Natural killer cell (primary cell): Measurements from ENCODE around the gene TMEM132A. TPM values are rescaled to one million over a fixed set of nuclear protein-coding genes. Genes with fewer than 3 reads are reported as not detected.

Source experiments
- ATAC-seq, 3 donors: fragments of 150-1000 bp in 2 of 3; fragments of 200-7000 bp in 1 of 3; cut with Tn5 transposase; 1 replicate in 1 of 3; 2 replicates in 2 of 3; pipeline ENCODE4 v1.10.0; 2021; ENCODE audit warnings: mild to moderate bottlenecking in 2 of 3, moderate library complexity in 2 of 3
- DNase-seq, 2 donors: peaks; one replicate each; pipeline versions ENCODE4 v3.0.0 to v3.0.0-alpha.2; 2013 to 2021; ENCODE audit warnings: mixed read lengths in 1 of 2
- H3K27ac ChIP-seq: one replicate; pipeline ENCODE4 v1.5.1; 2013; ENCODE audit warnings: mild to moderate bottlenecking, low read length
- H3K27me3 ChIP-seq: one replicate; pipeline ENCODE4 v1.6.1; 2013; ENCODE audit warnings: low read length; ENCODE audit not compliant: control insufficient read depth, insufficient read depth
- H3K36me3 ChIP-seq: one replicate; pipeline ENCODE4 v1.6.1; 2013; ENCODE audit warnings: low read length; ENCODE audit not compliant: control insufficient read depth, insufficient read depth
- H3K4me1 ChIP-seq: one replicate; pipeline ENCODE4 v1.6.1; 2013; ENCODE audit warnings: low read length; ENCODE audit not compliant: control insufficient read depth, insufficient read depth
- H3K4me3 ChIP-seq: one replicate; pipeline ENCODE4 v1.5.1; 2013; ENCODE audit warnings: low read length
- H3K9me3 ChIP-seq: one replicate; pipeline ENCODE4 v1.6.1; 2013; ENCODE audit warnings: low read length; ENCODE audit not compliant: control insufficient read depth, insufficient read depth
- H3K27ac Mint-ChIP-seq, 2 donors: one replicate each; pipeline ENCODE4 v1.8.0; 2022; ENCODE audit warnings: mild to moderate bottlenecking in 2 of 2, mixed read lengths in 2 of 2, moderate library complexity in 1 of 2
- H3K27me3 Mint-ChIP-seq, 2 donors: one replicate each; pipeline ENCODE4 v1.8.0; 2022; ENCODE audit warnings: low read depth in 2 of 2, mixed read lengths in 2 of 2
- H3K36me3 Mint-ChIP-seq: one replicate; pipeline ENCODE4 v1.8.0; 2022; ENCODE audit warnings: mixed read lengths
- H3K4me1 Mint-ChIP-seq, 2 donors: one replicate each; pipeline ENCODE4 v1.8.0; 2022; ENCODE audit warnings: mixed read lengths in 2 of 2
- H3K4me3 Mint-ChIP-seq: one replicate; pipeline ENCODE4 v1.8.0; 2022; ENCODE audit warnings: mild to moderate bottlenecking, moderate library complexity, mixed read lengths
- H3K9me3 Mint-ChIP-seq, 2 donors: one replicate each; pipeline ENCODE4 v1.8.0; 2022; ENCODE audit warnings: mixed read lengths in 2 of 2
- CTCF ChIP-seq: fragments of 200-600 bp; IDR thresholded peaks from one replicate; pipeline ENCODE4 v1.8.0; 2022; ENCODE audit warnings: antibody characterized with exemption
- WGBS: methylation state at CpG from one replicate; pipeline ENCODE4 v1.1.7; 2013; ENCODE audit warnings: missing lambda C conversion rate; ENCODE audit not compliant: insufficient coverage; 5-methylcytosine and 5-hydroxymethylcytosine counted together
- intact Hi-C: fragments of 100-400 bp; cut with micrococcal nuclease; formaldehyde crosslinking; loops from one replicate; pipeline ENCODE4 v1.14.2; 2022
- total RNA-seq, 4 donors: library from RNA; stranded (reverse); fragments of 120-200 nt in 1 of 4; gene quantifications; one replicate each; pipeline versions ENCODE4 v1.2.3 to v1.2.4, GENCODE V29; 2013 to 2022

Gene TMEM132A
- total RNA-seq, 3 donors from 2014 or later (not counting 1 experiment from before 2014, with no cell fraction given) = not detected

- Mint-ChIP-seq H3K4me3 (peak overlapping the region; percentile 43), H3K36me3 (no peaks in the 10 kb centered on the region), H3K27me3 (peaks cover 0 to 5% of the 10 kb centered on the region in 2 donors), H3K27ac (peak overlapping the region; percentile 25 to 82), H3K4me1 (peaks cover 6 to 25% of the 10 kb centered on the region in 2 donors), H3K9me3 (no peaks in the 10 kb centered on the region)
- intact Hi-C loops = no loop called here
- 67% methylated on average over 16 of the region's 17 CpGs for WGBS
- Histone ChIP-seq H3K27ac (peak overlapping the region; percentile 64), H3K4me1 (peaks cover 50% of the 10 kb centered on the region), H3K9me3 (no peaks in the 10 kb centered on the region), H3K27me3 (no peaks in the 10 kb centered on the region), H3K36me3 (peaks cover 2% of the 10 kb centered on the region), H3K4me3 (no peak overlapping the region)
- no peak for TF ChIP-seq CTCF
- peak; percentile 61 to 86 (median 80) for ATAC-seq
- peak in 1 of 2 donors; percentile 97 for DNase-seq
Observed at GRCh38 chr11:60985991-60986915, 62.0 kb downstream of the TMEM132A start.

Other genes starting within 250 kb of the TMEM132A start
- gene MS4A8, start 224.8 kb upstream of the TMEM132A start, total RNA-seq = not detected
- not detected for gene MS4A18, start 199.7 kb upstream of the TMEM132A start, total RNA-seq
- gene MS4A15, start 167.6 kb upstream of the TMEM132A start, total RNA-seq = not detected
- not detected for gene MS4A10, start 139.1 kb upstream of the TMEM132A start, total RNA-seq
- gene CCDC86, start 82.3 kb upstream of the TMEM132A start, total RNA-seq = 10 to 100 TPM; 10.6 to 12.5 (median 10.7) TPM
- 10 to 100 TPM in 1 of 3 donors, 1 to 10 TPM in 1, under 1 TPM in 1; 0.66 to 12.4 (median 1.7) TPM for gene PTGDR2, start 68.5 kb upstream of the TMEM132A start, total RNA-seq
- gene ZP1, start 56.9 kb upstream of the TMEM132A start, total RNA-seq = under 1 TPM in 1 of 3 donors, not detected in 2; 0.35 TPM
- 10 to 100 TPM; 61.0 to 69.7 (median 67.5) TPM for gene PRPF19, start 17.9 kb upstream of the TMEM132A start, total RNA-seq
- 100 to 1,000 TPM in 1 of 3 donors, 10 to 100 TPM in 2; 89.3 to 102 (median 96.8) TPM for gene TMEM109, start 10.3 kb upstream of the TMEM132A start, total RNA-seq
- 10 to 100 TPM; 11.6 to 26.5 (median 20.1) TPM for gene SLC15A3, start 27.7 kb downstream of the TMEM132A start, total RNA-seq
- gene CD6, start 47.2 kb downstream of the TMEM132A start, total RNA-seq = 100 to 1,000 TPM in 1 of 3 donors, 10 to 100 TPM in 2; 18.9 to 111 (median 85.6) TPM
- gene CD5, start 178.0 kb downstream of the TMEM132A start, total RNA-seq = 10 to 100 TPM in 1 of 3 donors, 1 to 10 TPM in 2; 1.2 to 17.7 (median 7.9) TPM
- 1 to 10 TPM; 6.4 to 6.9 (median 6.5) TPM for gene VPS37C, start 237.0 kb downstream of the TMEM132A start, total RNA-seq